Measurements from ENCODE around the gene UGGT1.
"Not testable (repeated sequence)": the region's sequence is repeated elsewhere in the genome, so short reads cannot be mapped to it uniquely, and the experiment has no call there.

UGGT1 gene

GRCh38 chr2:128115921-128116623 is 25.1 kb downstream of the UGGT1 start:
- no peak for DNase-seq (ENCODE audit: low read depth)

GRCh38 chr2:128134573-128134972 is 43.6 kb downstream of the UGGT1 start:
- DNase-seq (ENCODE audit: low read depth) = no peak

- DNase-seq (ENCODE audit: low read depth) = no peak
These were observed 46.2 kb downstream of the UGGT1 start for GRCh38 chr2:128137094-128137616.

- no peak for DNase-seq (ENCODE audit: low read depth)
These were observed 48.6 kb downstream of the UGGT1 start for GRCh38 chr2:128139624-128140023.

- no peak for DNase-seq (ENCODE audit: low read depth)
These were observed 54.7 kb downstream of the UGGT1 start for GRCh38 chr2:128145651-128146050.

- DNase-seq (ENCODE audit: low read depth) = no peak
These were observed 62.8 kb downstream of the UGGT1 start for GRCh38 chr2:128153786-128154185.

- DNase-seq (ENCODE audit: low read depth) = no peak
These were observed 63.2 kb downstream of the UGGT1 start for GRCh38 chr2:128154225-128154624.

- no peak for DNase-seq (ENCODE audit: low read depth)
These were observed 65.0 kb downstream of the UGGT1 start for GRCh38 chr2:128155970-128156369.

- no peak for DNase-seq (ENCODE audit: low read depth)
These were observed 65.8 kb downstream of the UGGT1 start for GRCh38 chr2:128156812-128157211.

- no peak for DNase-seq (ENCODE audit: low read depth)
These were observed 66.6 kb downstream of the UGGT1 start for GRCh38 chr2:128157644-128158043.

GRCh38 chr2:128158176-128158575 is 67.2 kb downstream of the UGGT1 start:
- DNase-seq (ENCODE audit: low read depth) = no peak

- DNase-seq (ENCODE audit: low read depth) = no peak
These were observed 68.4 kb downstream of the UGGT1 start for GRCh38 chr2:128159437-128159836.

GRCh38 chr2:128160616-128161275 is 69.7 kb downstream of the UGGT1 start:
- DNase-seq (ENCODE audit: low read depth) = no peak

GRCh38 chr2:128162266-128162665 is 71.3 kb downstream of the UGGT1 start:
- no peak for DNase-seq (ENCODE audit: low read depth)

GRCh38 chr2:128164311-128164710 is 73.3 kb downstream of the UGGT1 start:
- no peak for DNase-seq (ENCODE audit: low read depth)

- no peak for DNase-seq (ENCODE audit: low read depth)
These were observed 75.8 kb downstream of the UGGT1 start for GRCh38 chr2:128166746-128167353.

- no peak for DNase-seq (ENCODE audit: low read depth)
These were observed 78.1 kb downstream of the UGGT1 start for GRCh38 chr2:128169094-128169493.

- no peak for DNase-seq (ENCODE audit: low read depth)
These were observed 78.5 kb downstream of the UGGT1 start for GRCh38 chr2:128169497-128169896.

GRCh38 chr2:128169933-128170709 is 79.1 kb downstream of the UGGT1 start:
- no peak for DNase-seq (ENCODE audit: low read depth)

- DNase-seq (ENCODE audit: low read depth) = no peak
These were observed 79.8 kb downstream of the UGGT1 start for GRCh38 chr2:128170776-128171175.

GRCh38 chr2:128172191-128172590 is 81.2 kb downstream of the UGGT1 start:
- no peak for DNase-seq (ENCODE audit: low read depth)

GRCh38 chr2:128174067-128174466 is 83.1 kb downstream of the UGGT1 start:
- not testable (repeated sequence) for DNase-seq (ENCODE audit: low read depth)

All from T-helper 22 cell (primary cell).